HepG2 (cell line): ENCODE results near the gene TAF11L4. TPM values are rescaled to one million over a fixed set of nuclear protein-coding genes. Genes with fewer than 3 reads are reported as not detected.
"Not testable (repeated sequence)": the region's sequence is repeated elsewhere in the genome, so short reads cannot be mapped to it uniquely, and the experiment has no call there.

Experiments used
- ATAC-seq: fragments of 200-7000 bp; cut with Tn5 transposase; 3 replicates; pipeline ENCODE4 v1.9.1; 2020; ENCODE audit warnings: mild to moderate bottlenecking, moderate library complexity
- BruUV-seq: library from RNA; stranded (reverse); fragments of 400-500 nt; replicated peaks from 2 replicates; lab custom pipeline; 2021; lab: Mats Ljungman, UMichigan
- CTCF ChIA-PET: fragments of 300-600 bp; formaldehyde crosslinking; extraction: SDS; loops from one replicate; lab custom pipeline; 2021; ENCODE audit warnings: low total read pairs, inconsistent platforms, low intra/inter-chr PET ratio; lab: Yijun Ruan, JAX
- POLR2A ChIA-PET: fragments of 350-600 bp; sonication (Branson Sonifier 250); formaldehyde crosslinking; loops from one replicate; lab custom pipeline; 2020; ENCODE audit warnings: antibody characterized with exemption, inconsistent platforms; lab: Yijun Ruan, JAX
- DNase-seq: peaks from one replicate; pipeline ENCODE4 v3.0.0-alpha.2; 2015; ENCODE audit warnings: low spot score
- FAIRE-seq: peaks from 3 replicates; lab custom pipeline; 2011; peaks lifted over from hg19 to GRCh38; lab: Jason Lieb, UNC
- H2AFZ ChIP-seq: one replicate; pipeline ENCODE4 v1.6.1; 2011; ENCODE audit warnings: low read length, inconsistent platforms
- H3K27ac ChIP-seq: fragments of 300-600 bp; 3 replicates; pipeline ENCODE4 v1.8.0; 2011; ENCODE audit warnings: mixed run types, mild to moderate bottlenecking, mixed read lengths, low read length, inconsistent platforms; ENCODE audit not compliant: insufficient read depth; ENCODE audit errors: extremely low read length
- H3K27me3 ChIP-seq, 2 experiments: fragments of 200-600 bp in 1 of 2; 2 replicates in 1 of 2; 3 replicates in 1 of 2; pipeline versions ENCODE4 v1.6.0 to v1.8.0; 2011; ENCODE audit warnings: low read length in 2 of 2, mild to moderate bottlenecking in 2 of 2, moderate library complexity in 2 of 2, inconsistent platforms in 1 of 2; ENCODE audit not compliant: insufficient read depth in 2 of 2, control insufficient read depth in 1 of 2
- H3K36me3 ChIP-seq, 2 experiments: fragments of 200-600 bp in 1 of 2; replicated peaks in 1 of 2; 2 replicates in 1 of 2; 3 replicates in 1 of 2; pipeline versions ENCODE4 v1.5.1 to v1.8.0; 2011; ENCODE audit warnings: low read length in 2 of 2, inconsistent platforms in 1 of 2; ENCODE audit not compliant: insufficient read depth in 2 of 2, control insufficient read depth in 1 of 2
- H3K4me1 ChIP-seq: 2 replicates; pipeline ENCODE4 v1.5.1; 2012; ENCODE audit warnings: low read length, inconsistent platforms; ENCODE audit not compliant: insufficient read depth
- H3K4me2 ChIP-seq: 2 replicates; pipeline ENCODE4 v1.6.0; 2011; ENCODE audit warnings: low read depth, low read length, inconsistent platforms
- H3K4me3 ChIP-seq, 3 experiments: fragments of 200-600 bp in 1 of 3; sonication (generic), shearing (Covaris generic) in 1 of 3; replicated peaks in 1 of 3; 2 replicates each; pipeline ENCODE4 v1.5.1; 2011 to 2016; ENCODE audit warnings: low read length in 3 of 3, inconsistent platforms in 2 of 3, low read depth in 2 of 3, mild to moderate bottlenecking in 2 of 3, control low read depth in 1 of 3, mixed read lengths in 1 of 3; ENCODE audit not compliant: insufficient read depth in 1 of 3
- H3K79me2 ChIP-seq: one replicate; pipeline ENCODE4 v1.6.1; 2011; ENCODE audit warnings: low read length, inconsistent platforms; ENCODE audit not compliant: insufficient read depth
- H3K9ac ChIP-seq: 2 replicates; pipeline ENCODE4 v1.6.0; 2011; ENCODE audit warnings: mild to moderate bottlenecking, low read depth, low read length, inconsistent platforms; ENCODE audit not compliant: insufficient read depth
- H3K9me3 ChIP-seq: 2 replicates; pipeline ENCODE4 v1.5.1; 2012; ENCODE audit warnings: mild to moderate bottlenecking, low read length
- H4K20me1 ChIP-seq: 2 replicates; pipeline ENCODE4 v1.6.0; 2011; ENCODE audit warnings: inconsistent platforms, mild to moderate bottlenecking, low read length, moderate library complexity; ENCODE audit not compliant: insufficient read depth
- CENPT ChIP-seq: sonication (generic); formaldehyde crosslinking; IDR thresholded peaks from 2 replicates; pipeline ENCODE4 v1.8.0; 2022; ENCODE audit warnings: low read depth, mild to moderate bottlenecking, moderate library complexity, missing genetic modification reagents
- MYNN ChIP-seq: sonication (generic); formaldehyde crosslinking; IDR thresholded peaks from 2 replicates; pipeline ENCODE4 v1.4.0; 2020; ENCODE audit warnings: mild to moderate bottlenecking, low read depth, missing genetic modification reagents
- SP1 ChIP-seq, 2 experiments: fragments of 450-650 bp in 1 of 2; sonication (generic) in 1 of 2; formaldehyde crosslinking in 1 of 2; IDR thresholded peaks; 2 replicates each; pipeline versions ENCODE4 v1.4.0 to v1.6.1; 2016 to 2020; ENCODE audit warnings: missing genetic modification reagents in 1 of 2
- TBL1XR1 ChIP-seq: fragments of 150-350 bp; IDR thresholded peaks from 2 replicates; pipeline ENCODE4 v1.6.1; 2014; ENCODE audit warnings: borderline replicate concordance, low read length; ENCODE audit not compliant: partially characterized antibody
- ZFYVE20 ChIP-seq: sonication (generic); formaldehyde crosslinking; IDR thresholded peaks from 2 replicates; pipeline ENCODE4 v1.8.0; 2023; ENCODE audit warnings: low read depth, mild to moderate bottlenecking, moderate library complexity, missing genetic modification reagents, borderline replicate concordance
- ZNF383 ChIP-seq: sonication (generic); formaldehyde crosslinking; IDR thresholded peaks from 2 replicates; pipeline ENCODE4 v1.4.0; 2020; ENCODE audit warnings: missing genetic modification reagents, mild to moderate bottlenecking, borderline replicate concordance
- WGBS: methylation state at CpG from one replicate; pipeline ENCODE4 v1.1.6; 2017; ENCODE audit warnings: low lambda C conversion rate; 5-methylcytosine and 5-hydroxymethylcytosine counted together
- in situ Hi-C: cut with HindIII; loops from 2 replicates; pipeline ENCODE4 v1.10.0; 2017; ENCODE audit warnings: low pct_unique_long_range_greater_than_20kb; ENCODE audit not compliant: extremely low pct_ligation_motif_present
- intact Hi-C: fragments of 100-400 bp; cut with micrococcal nuclease; formaldehyde crosslinking; loops from one replicate; pipeline ENCODE4 v1.10.0; 2022; ENCODE audit not compliant: unreplicated experiment
- polyA plus RNA-seq, 8 experiments: library from polyadenylated mRNA; depleted of rRNA in 3 of 8; stranded (reverse) in 7 of 8; unstranded in 1 of 8; fragments of >200 nt; fragmentation: Illumina TruSeq in 4 of 8; extraction: Trizol in 4 of 8; gene quantifications; 2 replicates each; pipeline versions ENCODE4 v1.2.1 to v1.2.3, GENCODE V29; 2011 to 2016; ENCODE audit warnings: low read depth in 4 of 8, missing spikeins in 1 of 8, mixed read lengths in 1 of 8; ENCODE audit not compliant: insufficient read depth in 1 of 8
- total RNA-seq, 5 experiments: library from RNA; depleted of rRNA; stranded (reverse); fragments of >200 nt; fragmentation: Illumina TruSeq; extraction: Trizol; gene quantifications; 2 replicates each; pipeline ENCODE4 v1.2.3, GENCODE V29; 2016; ENCODE audit warnings: low read depth in 1 of 5
- TF ChIP-seq, protein P1 (sequence below): sonication (generic); formaldehyde crosslinking; IDR thresholded peaks from 2 replicates; pipeline ENCODE4 v1.8.1; 2022; ENCODE audit warnings: mild to moderate bottlenecking, missing genetic modification reagents
- TF ChIP-seq, protein P2 (sequence below): sonication (generic); formaldehyde crosslinking; IDR thresholded peaks from 2 replicates; pipeline ENCODE4 v1.5.0; 2020; ENCODE audit warnings: missing genetic modification reagents

TAF11L4 gene
- total and polyA plus RNA-seq, 2 of the 13 experiments (the other 11 are each of a cell fraction or from before 2014, with no cell fraction given): not detected

GRCh38 chr5:17487174-17487512 is 34.5 kb upstream of the TAF11L4 start:
- no peaks in the 10 kb centered on the region for H3K9me3 ChIP-seq
- H3K27ac ChIP-seq: no peak overlapping the region
- BruUV-seq: no TSS peak
- H3K4me1 ChIP-seq: no peaks in the 10 kb centered on the region
- in situ Hi-C loops: no loop called here
- H3K4me2 ChIP-seq: no peak overlapping the region
- no peak overlapping the region for H2AFZ ChIP-seq
- no peaks in the 10 kb centered on the region; a peak in 1 of 5 replicates for H3K27me3 ChIP-seq
- TF ChIP-seq SP1 (IDR thresholded peaks at IDR 0.05): no peak
- no peak for TF ChIP-seq SP1 (CRISPR knock-in tag; IDR thresholded peaks at IDR 0.05)
- TF ChIP-seq MYNN (CRISPR knock-in tag): no peak
- TF ChIP-seq, protein P1, sequence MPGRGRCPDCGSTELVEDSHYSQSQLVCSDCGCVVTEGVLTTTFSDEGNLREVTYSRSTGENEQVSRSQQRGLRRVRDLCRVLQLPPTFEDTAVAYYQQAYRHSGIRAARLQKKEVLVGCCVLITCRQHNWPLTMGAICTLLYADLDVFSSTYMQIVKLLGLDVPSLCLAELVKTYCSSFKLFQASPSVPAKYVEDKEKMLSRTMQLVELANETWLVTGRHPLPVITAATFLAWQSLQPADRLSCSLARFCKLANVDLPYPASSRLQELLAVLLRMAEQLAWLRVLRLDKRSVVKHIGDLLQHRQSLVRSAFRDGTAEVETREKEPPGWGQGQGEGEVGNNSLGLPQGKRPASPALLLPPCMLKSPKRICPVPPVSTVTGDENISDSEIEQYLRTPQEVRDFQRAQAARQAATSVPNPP (CRISPR knock-in tag): no peak
- TF ChIP-seq ZNF383 (CRISPR knock-in tag): no peak
- no peak for TF ChIP-seq CENPT (CRISPR knock-in tag)
- TF ChIP-seq, protein P2, sequence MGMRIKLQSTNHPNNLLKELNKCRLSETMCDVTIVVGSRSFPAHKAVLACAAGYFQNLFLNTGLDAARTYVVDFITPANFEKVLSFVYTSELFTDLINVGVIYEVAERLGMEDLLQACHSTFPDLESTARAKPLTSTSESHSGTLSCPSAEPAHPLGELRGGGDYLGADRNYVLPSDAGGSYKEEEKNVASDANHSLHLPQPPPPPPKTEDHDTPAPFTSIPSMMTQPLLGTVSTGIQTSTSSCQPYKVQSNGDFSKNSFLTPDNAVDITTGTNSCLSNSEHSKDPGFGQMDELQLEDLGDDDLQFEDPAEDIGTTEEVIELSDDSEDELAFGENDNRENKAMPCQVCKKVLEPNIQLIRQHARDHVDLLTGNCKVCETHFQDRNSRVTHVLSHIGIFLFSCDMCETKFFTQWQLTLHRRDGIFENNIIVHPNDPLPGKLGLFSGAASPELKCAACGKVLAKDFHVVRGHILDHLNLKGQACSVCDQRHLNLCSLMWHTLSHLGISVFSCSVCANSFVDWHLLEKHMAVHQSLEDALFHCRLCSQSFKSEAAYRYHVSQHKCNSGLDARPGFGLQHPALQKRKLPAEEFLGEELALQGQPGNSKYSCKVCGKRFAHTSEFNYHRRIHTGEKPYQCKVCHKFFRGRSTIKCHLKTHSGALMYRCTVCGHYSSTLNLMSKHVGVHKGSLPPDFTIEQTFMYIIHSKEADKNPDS (CRISPR knock-in tag): no peak
- TF ChIP-seq TBL1XR1: no peak
- TF ChIP-seq ZFYVE20: no peak
- TF ChIP-seq, all 625 proteins: peak for 0
- Histone ChIP-seq H3K4me3 (no peak overlapping the region), H3K79me2 (no peaks in the 10 kb centered on the region), H3K36me3 (no peaks in the 10 kb centered on the region), H4K20me1 (no peaks in the 10 kb centered on the region), H3K9ac (no peak overlapping the region)
- no peak for DNase-seq
- ChIA-PET POLR2A (no interaction called here), CTCF (no interaction called here)
- no peak for FAIRE-seq
- 0% methylated on average over 1 of the region's 1 CpG for WGBS
- intact Hi-C loops: no loop called here
- no peak for ATAC-seq

GRCh38 chr5:17491257-17491656 is 30.3 kb upstream of the TAF11L4 start:
- H2AFZ ChIP-seq, H3K79me2 ChIP-seq, BruUV-seq, CTCF ChIA-PET, H3K4me2 ChIP-seq, intact Hi-C loops, H3K9ac ChIP-seq, H4K20me1 ChIP-seq, H3K27me3 ChIP-seq, in situ Hi-C loops, POLR2A ChIA-PET, FAIRE-seq, H3K36me3 ChIP-seq, DNase-seq, H3K27ac ChIP-seq, H3K9me3 ChIP-seq, H3K4me3 ChIP-seq, H3K4me1 ChIP-seq, ATAC-seq: not testable (repeated sequence)
- 57% methylated on average over 9 of the region's 23 CpGs for WGBS
